ENCODE measurements around the gene SAA1.
A peak's percentile ranks its signal among the peaks of the same experiment; 100 is the strongest.
"Not testable (repeated sequence)": the region's sequence is repeated elsewhere in the genome, so short reads cannot be mapped to it uniquely, and the experiment has no call there.

Gene SAA1

GRCh38 chr11:18265949-18266348, at the start of gene SAA1:
Gene SAA1 (plus strand): TSS chr11:18266264. CDS start chr11:18266888, 624 bp downstream.
- DNase-seq, result no peak

DNA sequence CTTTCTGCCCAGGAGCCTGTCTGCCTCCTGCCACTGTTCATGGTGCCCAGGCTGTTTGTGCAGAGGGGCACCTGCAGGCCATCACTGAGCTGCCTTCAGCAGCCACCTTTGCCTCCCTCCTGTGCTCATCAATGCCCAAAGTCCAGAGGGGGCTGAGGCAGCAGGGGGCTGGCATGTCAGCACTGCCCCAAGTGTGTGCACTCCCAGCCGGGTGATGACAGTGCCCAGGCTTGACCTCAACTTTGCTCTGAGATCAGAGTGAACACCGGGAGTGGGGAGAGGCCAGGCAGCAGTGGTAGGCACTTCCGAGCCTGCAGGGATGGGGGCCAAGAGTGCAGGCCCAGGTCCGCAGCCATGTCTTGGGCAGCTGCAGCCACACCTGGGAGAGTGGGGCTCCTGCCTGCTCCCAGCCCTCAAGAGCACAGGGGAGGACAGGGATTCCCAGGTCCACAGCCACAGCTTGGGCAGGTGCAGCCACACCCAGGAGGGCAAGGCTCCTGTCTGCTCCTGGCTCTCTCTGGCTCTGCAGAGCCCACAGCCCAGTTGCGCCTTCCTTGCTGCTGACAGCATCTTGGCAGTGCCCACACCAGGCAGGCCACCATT, 44.7 kb upstream of the SAA1 start:
- no peak for DNase-seq

DNA sequence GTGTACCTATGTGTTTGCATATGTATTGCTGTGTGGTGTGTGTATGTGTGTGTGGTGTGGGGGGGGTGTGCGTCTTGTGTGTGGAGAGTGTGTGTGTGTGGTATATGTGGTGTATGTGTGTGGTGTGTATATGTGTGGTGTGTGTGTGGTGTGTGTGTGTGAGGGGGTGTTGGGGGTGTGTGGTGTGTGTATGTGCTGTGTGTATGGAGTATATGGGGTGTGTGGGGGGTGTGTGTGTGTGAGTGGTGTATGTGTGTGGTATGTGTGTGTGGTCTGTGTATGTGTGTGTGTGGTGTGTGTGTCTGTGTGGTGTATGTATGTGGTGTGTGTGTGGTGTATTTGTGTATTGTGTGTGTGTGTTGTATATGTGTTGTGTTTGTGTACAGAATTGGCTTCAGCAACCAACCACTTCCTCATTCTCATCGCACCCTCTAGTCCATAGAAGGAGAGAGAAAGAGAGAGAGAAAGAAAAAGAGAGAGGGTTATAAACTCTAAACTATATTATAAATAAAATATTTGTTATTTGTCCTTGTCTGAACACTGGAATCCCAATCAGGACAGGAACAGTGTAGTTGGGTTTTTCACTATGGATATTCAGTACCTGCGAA, 43.1 kb upstream of the SAA1 start:
- DNase-seq, result no peak

DNA sequence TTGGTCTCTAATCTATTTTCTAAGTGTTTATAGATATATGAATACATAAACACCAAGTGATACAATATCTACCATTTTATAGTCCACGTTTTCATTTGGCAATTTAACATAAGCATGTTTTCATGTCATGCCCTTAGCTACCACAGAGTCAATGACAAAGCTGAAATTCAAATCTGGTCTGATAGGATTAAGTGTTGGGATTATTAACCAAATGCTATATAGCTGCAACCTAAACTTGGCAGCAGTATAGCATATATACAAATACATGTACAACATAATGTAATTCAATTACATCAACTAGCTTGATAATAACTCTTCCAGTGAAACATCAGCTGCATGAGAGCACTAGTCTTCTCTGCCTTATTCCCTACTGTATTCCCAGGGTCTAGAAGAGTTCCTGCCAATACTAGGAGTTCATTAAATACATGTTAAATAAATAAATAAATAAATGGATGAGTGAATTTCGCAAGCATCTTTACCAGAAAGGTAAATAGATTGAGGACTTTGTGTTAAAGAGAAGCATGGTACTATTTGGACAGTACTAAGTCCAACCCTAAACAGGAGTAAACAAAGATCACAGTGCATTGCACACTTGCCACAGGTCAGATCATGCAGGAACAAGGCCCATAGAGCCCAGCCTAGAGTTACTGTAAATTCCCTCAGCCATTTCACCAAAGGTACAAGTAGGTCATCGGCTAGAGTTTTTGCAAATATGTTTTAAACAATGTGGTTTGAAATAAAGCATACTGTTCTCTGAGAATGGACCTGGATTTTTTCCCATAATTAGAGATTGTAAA, 42.3 kb upstream of the SAA1 start:
- DNase-seq, result no peak

DNA sequence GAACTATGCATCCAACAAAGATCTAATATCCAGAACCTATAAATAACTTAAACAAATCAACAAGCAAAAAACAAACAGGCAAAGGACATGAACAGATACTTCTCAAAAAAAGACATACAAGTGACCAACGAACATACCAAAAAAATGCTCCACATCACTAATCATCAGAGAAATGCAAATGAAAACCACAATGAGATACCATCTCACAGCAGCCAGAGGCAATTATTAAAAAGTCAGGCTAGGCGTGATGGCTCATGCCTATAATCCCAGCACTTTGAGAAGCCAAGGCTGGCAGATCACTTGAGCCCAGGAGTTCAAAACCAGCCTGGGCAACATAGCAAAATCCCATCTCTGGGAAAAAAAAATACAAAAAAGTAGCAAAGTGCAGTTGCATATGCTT, 40.2 kb upstream of the SAA1 start:
- DNase-seq, result no peak

- DNase-seq, result no peak
Observed at GRCh38 chr11:18229501-18229900, 36.6 kb upstream of the SAA1 start.

DNA sequence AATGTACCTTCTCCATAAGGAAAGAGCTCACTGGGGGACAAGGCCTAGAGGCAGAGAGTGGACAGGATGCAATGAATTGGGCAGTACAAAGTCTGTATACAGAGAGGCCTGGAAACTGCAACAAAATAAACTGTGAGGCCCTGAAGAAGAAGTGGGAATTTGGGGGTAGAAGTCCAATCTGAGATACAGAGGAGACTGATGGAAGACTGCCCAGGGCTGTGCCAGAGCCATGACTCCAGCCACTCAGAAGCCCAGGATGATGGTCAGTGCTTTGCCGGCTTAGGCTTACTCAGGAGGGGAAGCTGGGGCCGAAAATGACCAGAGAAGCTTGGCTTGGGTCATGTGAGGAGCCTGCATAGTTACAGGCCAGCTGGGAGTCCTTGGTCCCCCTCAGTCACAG, 35.2 kb upstream of the SAA1 start:
- no peak for DNase-seq

GRCh38 chr11:18233912-18234311, 32.2 kb upstream of the SAA1 start:
- no peak for DNase-seq

GRCh38 chr11:18235394-18236334, 30.4 kb upstream of the SAA1 start:
- no peak for DNase-seq

DNA sequence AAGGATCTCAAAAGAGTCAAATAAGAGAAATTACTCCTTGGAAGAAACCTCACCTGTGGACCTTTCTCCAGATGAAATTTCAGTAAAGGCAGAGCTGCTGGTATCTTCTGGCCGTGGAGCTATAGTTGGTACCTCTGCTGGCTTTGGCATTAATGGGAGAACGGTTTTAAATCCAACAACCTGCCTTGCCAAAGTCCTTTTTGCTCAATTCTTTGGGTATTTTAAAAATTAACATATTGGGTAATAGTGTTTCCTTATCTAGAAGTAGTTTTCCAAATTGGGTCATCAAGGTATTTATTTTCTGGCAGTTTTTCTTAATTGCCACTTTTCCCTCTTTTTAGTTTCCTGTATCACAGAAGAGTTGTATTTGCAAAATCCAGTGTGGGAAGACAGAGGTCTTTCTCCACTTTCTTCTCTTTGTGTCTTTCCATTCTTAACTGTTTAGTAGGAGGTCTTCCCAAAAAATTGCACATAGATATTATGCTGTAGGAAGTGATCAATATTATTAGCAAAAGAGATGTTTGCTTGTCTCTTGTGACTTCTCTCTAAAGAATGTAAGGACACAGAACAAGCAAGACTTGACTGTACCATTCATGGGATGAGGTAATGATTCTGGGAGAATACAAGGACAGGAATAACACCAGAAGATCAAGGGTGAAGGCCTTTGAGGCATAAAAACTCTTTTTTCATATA, 29.3 kb upstream of the SAA1 start, which contains the start of gene SAA4:
SAA4 (minus strand) TSS at position 139 of the 693 bp plus-strand sequence. CDS start 876 bp downstream, outside the sequence.
- DNase-seq, result no peak

DNA sequence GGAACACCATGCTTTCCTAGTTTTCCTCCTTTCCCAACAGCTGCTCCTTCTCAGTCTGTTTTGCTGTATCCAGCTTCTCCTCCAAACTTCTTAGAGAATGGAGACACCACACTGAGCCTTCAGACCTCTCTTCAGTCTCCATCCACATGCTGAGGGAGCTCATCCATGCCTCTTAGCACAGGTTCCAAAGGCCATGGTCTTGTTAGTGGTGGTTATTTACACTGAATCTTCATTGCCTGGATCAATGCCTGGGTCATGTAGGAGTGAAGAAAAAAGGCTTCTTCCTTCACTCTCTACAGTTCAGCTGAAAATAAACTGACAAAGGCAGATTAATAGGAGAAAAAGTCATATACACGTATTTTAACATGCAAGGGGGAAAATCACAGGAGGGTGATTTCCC, 26.4 kb upstream of the SAA1 start:
- no peak for DNase-seq

DNA sequence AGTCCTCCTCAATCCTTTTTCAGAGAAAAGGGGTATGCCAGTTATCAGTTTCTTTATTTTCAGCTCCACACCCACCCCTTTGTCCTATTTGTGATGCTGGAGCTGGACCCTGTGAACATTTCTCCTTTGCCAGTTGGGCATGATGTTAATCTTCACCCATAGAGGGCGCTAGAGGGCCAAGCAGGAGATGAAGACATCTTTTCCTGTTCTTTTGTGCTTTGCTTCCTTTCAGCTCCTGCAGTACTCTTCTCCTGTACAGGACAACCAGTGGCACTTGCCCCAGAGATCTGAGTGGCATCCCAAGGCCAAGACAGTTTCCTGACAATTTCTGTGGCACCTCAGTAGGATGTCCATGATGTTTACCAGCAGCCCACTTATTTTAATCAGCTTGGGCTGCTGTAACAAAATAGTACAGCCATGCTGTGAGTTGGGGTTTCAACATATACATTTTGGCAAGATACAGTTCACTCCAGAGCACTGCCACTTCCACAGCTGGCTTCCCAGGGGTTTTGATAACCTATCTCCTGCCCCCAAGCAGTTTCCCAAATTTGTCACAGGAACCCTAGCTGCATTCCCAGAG, 22.2 kb upstream of the SAA1 start:
- peak; percentile 61 for DNase-seq

GRCh38 chr11:18245396-18245795, 20.7 kb upstream of the SAA1 start:
- no peak for DNase-seq

DNA sequence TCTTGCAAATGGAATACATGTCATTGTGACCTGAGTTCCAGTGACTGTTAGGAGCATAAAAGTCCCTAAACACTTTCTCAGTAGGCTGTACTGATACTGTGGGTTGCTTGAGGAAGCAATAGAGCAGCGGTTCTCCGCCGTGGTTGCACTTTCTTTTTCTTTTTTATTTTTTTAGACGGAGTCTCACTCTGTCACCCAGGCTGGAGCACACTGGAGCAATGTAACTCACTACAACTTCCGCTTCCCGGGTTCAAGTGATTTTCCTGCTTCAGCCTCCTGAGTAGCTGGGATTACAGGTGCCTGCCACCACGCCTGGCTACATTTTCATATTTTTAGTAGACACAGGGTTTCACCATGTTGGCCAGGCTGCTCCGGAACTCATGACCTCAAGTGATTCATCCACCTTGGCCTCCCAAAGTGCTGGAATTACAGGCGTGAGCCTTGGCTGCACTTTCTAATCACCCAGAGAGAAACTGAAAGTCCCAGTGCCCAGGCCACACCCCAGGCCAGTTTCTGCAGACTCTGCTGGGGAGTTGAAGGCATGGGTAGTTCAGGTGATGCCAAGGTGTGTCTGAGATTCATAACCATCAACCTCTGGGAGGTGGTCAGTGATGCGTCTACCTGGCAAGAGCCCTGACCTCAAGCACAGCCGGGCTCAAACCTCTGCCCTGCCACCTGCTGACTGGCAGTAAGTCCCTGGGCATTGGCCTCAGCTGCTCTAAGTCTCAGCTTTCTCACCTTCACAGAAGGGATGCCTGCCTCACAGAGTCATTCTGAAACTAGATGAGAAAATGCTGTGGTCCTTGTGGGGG, 19.5 kb upstream of the SAA1 start:
- not testable (repeated sequence) for DNase-seq

GRCh38 chr11:18247191-18247581, 18.9 kb upstream of the SAA1 start:
- not testable (repeated sequence) for DNase-seq

DNA sequence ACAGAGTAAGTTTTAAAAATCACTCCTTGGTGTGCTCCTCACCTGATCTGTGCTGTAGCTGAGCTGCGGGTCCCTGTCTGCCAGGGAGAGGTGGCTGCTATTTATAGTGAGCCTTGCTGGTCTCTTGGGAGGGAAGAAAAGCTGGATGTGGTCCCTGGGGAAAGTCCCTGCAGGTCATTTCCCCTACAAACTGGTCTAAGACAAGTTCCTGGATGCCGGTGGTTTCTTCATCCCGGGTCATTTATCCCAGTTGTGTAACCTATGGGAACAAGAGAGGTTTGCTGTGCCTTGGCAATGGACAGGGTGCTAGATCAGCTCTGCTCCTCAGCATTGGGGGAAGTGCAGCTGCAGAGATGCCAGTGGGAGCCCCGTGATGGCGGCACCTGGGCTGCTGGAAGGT, 17.5 kb upstream of the SAA1 start, which contains the start of gene SAA2:
SAA2 (minus strand) TSS at position 108 of the 400 bp plus-strand sequence. CDS start 657 bp downstream, outside the sequence.
- DNase-seq, result no peak

DNA sequence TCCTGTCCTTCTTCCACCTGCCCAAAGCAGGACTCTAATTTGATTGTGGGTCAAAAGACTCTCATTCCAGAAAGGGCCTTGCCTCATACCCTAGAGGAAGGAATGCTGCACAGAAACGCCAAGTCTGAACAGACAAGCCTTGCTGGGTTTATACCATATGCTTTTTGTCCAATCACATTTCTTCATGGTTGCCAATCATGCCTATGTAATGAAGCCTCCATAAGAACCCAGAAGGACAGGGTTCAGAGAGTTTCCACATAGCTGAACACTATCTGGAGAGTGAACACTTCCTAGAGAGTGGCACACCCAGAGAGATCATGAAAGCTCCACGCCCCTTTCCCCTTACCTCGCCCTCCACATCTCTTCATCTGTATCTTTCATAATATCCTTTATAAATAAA, 12.8 kb upstream of the SAA1 start:
- DNase-seq, result no peak

DNA sequence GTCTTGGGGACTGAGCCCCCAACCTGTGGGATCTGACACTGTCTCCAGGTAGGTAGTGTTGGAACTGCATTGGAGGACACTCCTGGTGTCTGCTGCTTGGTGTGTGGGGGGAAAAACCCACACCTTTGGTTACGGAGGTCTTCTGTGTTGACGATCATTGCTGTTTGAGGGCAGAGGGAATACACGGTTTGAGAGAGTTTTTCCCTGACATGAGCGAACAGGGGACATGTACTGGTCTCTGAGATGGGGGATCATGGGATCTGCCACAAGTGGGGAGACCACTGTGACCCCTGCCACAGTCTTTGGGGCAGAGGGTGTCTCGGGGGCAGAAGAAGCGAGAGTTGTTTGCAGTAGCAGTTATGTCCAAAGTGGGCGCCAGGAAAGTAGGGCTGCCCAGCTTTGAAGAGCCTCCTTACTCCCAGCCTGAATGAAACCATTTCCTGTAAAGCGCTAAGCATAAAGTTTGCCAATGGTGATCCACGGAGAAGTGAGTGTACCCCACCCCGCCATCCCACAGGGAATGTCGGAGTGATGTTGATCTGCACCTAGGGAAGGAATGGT, 12.2 kb upstream of the SAA1 start:
- no peak for DNase-seq

GRCh38 chr11:18254781-18255361, 11.2 kb upstream of the SAA1 start:
- no peak for DNase-seq

- no peak for DNase-seq
Observed at GRCh38 chr11:18259259-18259658, 6.8 kb upstream of the SAA1 start.

Measured in fibroblast of skin of right quadriceps (primary cell).